ENCODE measurements around the gene ANKS1B.

DNA sequence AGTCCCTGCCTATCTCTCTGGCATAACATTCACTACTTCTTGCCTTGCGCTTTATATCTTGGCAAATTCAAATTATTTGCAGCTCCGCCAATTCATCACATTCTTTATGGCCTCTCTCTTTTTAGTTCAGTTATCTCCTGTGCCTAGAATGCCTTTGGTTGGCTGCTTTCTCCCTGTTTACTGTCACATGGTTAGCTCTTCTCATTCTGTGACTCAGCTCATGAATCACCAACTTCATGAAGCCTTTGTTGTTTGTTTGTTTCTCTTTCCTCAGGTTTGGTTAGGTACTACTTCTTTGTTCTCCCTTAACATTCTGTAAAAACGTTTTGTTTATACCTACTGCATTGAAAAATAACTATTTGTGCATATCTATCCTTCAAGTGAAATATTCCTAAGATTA, 713.7 kb downstream of the ANKS1B start:
- TF ChIP-seq, protein P1, sequence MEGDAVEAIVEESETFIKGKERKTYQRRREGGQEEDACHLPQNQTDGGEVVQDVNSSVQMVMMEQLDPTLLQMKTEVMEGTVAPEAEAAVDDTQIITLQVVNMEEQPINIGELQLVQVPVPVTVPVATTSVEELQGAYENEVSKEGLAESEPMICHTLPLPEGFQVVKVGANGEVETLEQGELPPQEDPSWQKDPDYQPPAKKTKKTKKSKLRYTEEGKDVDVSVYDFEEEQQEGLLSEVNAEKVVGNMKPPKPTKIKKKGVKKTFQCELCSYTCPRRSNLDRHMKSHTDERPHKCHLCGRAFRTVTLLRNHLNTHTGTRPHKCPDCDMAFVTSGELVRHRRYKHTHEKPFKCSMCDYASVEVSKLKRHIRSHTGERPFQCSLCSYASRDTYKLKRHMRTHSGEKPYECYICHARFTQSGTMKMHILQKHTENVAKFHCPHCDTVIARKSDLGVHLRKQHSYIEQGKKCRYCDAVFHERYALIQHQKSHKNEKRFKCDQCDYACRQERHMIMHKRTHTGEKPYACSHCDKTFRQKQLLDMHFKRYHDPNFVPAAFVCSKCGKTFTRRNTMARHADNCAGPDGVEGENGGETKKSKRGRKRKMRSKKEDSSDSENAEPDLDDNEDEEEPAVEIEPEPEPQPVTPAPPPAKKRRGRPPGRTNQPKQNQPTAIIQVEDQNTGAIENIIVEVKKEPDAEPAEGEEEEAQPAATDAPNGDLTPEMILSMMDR (IDR thresholded peaks at IDR 0.05 in 2 of 3, conservative IDR thresholded peaks at IDR 0.05 in 1 of 3; ENCODE audit: borderline replicate concordance in 1 of 3, insufficient read depth in 1 of 3, low read depth in 2 of 3, low read length in 2 of 3), result no peak
- TF ChIP-seq MAX (IDR thresholded peaks at IDR 0.05) (no peak), SRF (IDR thresholded peaks at IDR 0.05; ENCODE audit: low read depth) (no peak), ZNF274 (IDR thresholded peaks at IDR 0.05; ENCODE audit: low read depth, low read length) (no peak), TCF7L2 (IDR thresholded peaks at IDR 0.05; ENCODE audit: borderline replicate concordance, extremely low read depth, insufficient read depth, insufficient read length) (no peak), POLR2A (IDR thresholded peaks at IDR 0.05; ENCODE audit: borderline replicate concordance, extremely low read depth, insufficient read depth, insufficient read length) (no peak), ZBTB33 (IDR thresholded peaks at IDR 0.05; ENCODE audit: extremely low read depth, insufficient replicate concordance, low read length) (no peak), EZH2phosphoT487 (IDR thresholded peaks at IDR 0.05; ENCODE audit: borderline replicate concordance) (no peak), SP1 (IDR thresholded peaks at IDR 0.05; ENCODE audit: low read depth) (no peak), JUND (IDR thresholded peaks at IDR 0.05) (no peak), EZH2 (IDR thresholded peaks at IDR 0.05) (no peak), RAD21 (IDR thresholded peaks at IDR 0.05; ENCODE audit: low read depth) (no peak)

Data from HCT116 (cell line).